Neuronal stem cell (in vitro differentiated cells): Measurements from ENCODE around the gene CEL.

Experiments used
- DNase-seq: peaks from one replicate; pipeline ENCODE4 v3.0.0-alpha.2; 2013; ENCODE audit warnings: low spot score
- H2AFZ ChIP-seq: one replicate; pipeline ENCODE4 v1.6.1; 2013; ENCODE audit warnings: mild to moderate bottlenecking, low read length, inconsistent platforms
- H2AK5ac ChIP-seq: 2 replicates; pipeline ENCODE4 v1.6.1; 2013; ENCODE audit warnings: low read depth, mild to moderate bottlenecking, inconsistent platforms, low read length, moderate library complexity, mixed read lengths
- H2BK120ac ChIP-seq: 2 replicates; pipeline ENCODE4 v1.6.1; 2013; ENCODE audit warnings: low read depth, mild to moderate bottlenecking, inconsistent platforms, low read length, moderate library complexity, mixed read lengths
- H2BK12ac ChIP-seq: one replicate; pipeline ENCODE4 v1.6.1; 2013; ENCODE audit warnings: low read length, inconsistent platforms
- H2BK15ac ChIP-seq: 2 replicates; pipeline ENCODE4 v1.6.1; 2013; ENCODE audit warnings: mild to moderate bottlenecking, low read length, inconsistent platforms, mixed read lengths
- H2BK5ac ChIP-seq: one replicate; pipeline ENCODE4 v1.6.1; 2013; ENCODE audit warnings: inconsistent platforms, mild to moderate bottlenecking, low read length, moderate library complexity
- H3K14ac ChIP-seq: one replicate; pipeline ENCODE4 v1.6.1; 2013; ENCODE audit warnings: low read length, inconsistent platforms
- H3K18ac ChIP-seq: 2 replicates; pipeline ENCODE4 v1.6.1; 2013; ENCODE audit warnings: low read length, inconsistent platforms
- H3K23ac ChIP-seq: 2 replicates; pipeline ENCODE4 v1.6.1; 2013; ENCODE audit warnings: low read depth, mild to moderate bottlenecking, mixed read lengths, low read length, inconsistent platforms; ENCODE audit not compliant: poor library complexity
- H3K27ac ChIP-seq: replicated peaks from 3 replicates; pipeline ENCODE4 v1.5.1; 2013; ENCODE audit warnings: low read length, inconsistent platforms
- H3K27me3 ChIP-seq, 3 experiments: 2 replicates each; pipeline ENCODE4 v1.6.1; 2013; ENCODE audit warnings: low read length in 3 of 3, mild to moderate bottlenecking in 2 of 3, inconsistent platforms in 1 of 3, low read depth in 1 of 3, mixed read lengths in 1 of 3, moderate library complexity in 1 of 3; ENCODE audit not compliant: control insufficient read depth in 3 of 3, insufficient read depth in 3 of 3
- H3K36me3 ChIP-seq, 2 donors: replicated peaks in 1 of 2; 2 replicates each; pipeline ENCODE4 v1.6.1; 2013; ENCODE audit warnings: low read length in 2 of 2; ENCODE audit not compliant: control insufficient read depth in 2 of 2, insufficient read depth in 2 of 2
- H3K4ac ChIP-seq: 2 replicates; pipeline ENCODE4 v1.6.1; 2013; ENCODE audit warnings: inconsistent platforms, mild to moderate bottlenecking, low read length, moderate library complexity
- H3K4me1 ChIP-seq, 2 donors: 1 replicate in 1 of 2; 2 replicates in 1 of 2; pipeline ENCODE4 v1.6.1; 2013; ENCODE audit warnings: low read length in 2 of 2, low read depth in 1 of 2; ENCODE audit not compliant: control insufficient read depth in 2 of 2, insufficient read depth in 1 of 2
- H3K4me2 ChIP-seq: one replicate; pipeline ENCODE4 v1.6.1; 2013; ENCODE audit warnings: mild to moderate bottlenecking, low read length, inconsistent platforms; ENCODE audit not compliant: insufficient read depth, poor library complexity, severe bottlenecking
- H3K4me3 ChIP-seq, 2 donors: 2 replicates each; pipeline ENCODE4 v1.5.1; 2013; ENCODE audit warnings: low read length in 2 of 2, mild to moderate bottlenecking in 2 of 2, inconsistent platforms in 1 of 2, moderate library complexity in 1 of 2
- H3K79me1 ChIP-seq: one replicate; pipeline ENCODE4 v1.6.1; 2013; ENCODE audit warnings: low read depth, mild to moderate bottlenecking, inconsistent platforms, low read length, moderate library complexity
- H3K9ac ChIP-seq: one replicate; pipeline ENCODE4 v1.6.1; 2013; ENCODE audit warnings: mild to moderate bottlenecking, low read depth, low read length, inconsistent platforms; ENCODE audit not compliant: poor library complexity
- H3K9me3 ChIP-seq, 2 donors: replicated peaks in 1 of 2; 2 replicates each; pipeline versions ENCODE3 to v1.6.1; 2013; ENCODE audit warnings: low read length in 2 of 2, mild to moderate bottlenecking in 2 of 2, inconsistent platforms in 1 of 2, low read depth in 1 of 2, mixed read lengths in 1 of 2, moderate library complexity in 1 of 2; ENCODE audit not compliant: control insufficient read depth in 2 of 2, insufficient read depth in 1 of 2
- H4K8ac ChIP-seq: one replicate; pipeline ENCODE4 v1.6.1; 2013; ENCODE audit warnings: low read depth, mild to moderate bottlenecking, inconsistent platforms, low read length, moderate library complexity
- H4K91ac ChIP-seq: one replicate; pipeline ENCODE4 v1.6.1; 2013; ENCODE audit warnings: low read length, low read depth, mild to moderate bottlenecking, inconsistent platforms; ENCODE audit not compliant: poor library complexity
- WGBS, 2 donors: extraction: QIAGEN DNeasy Blood & Tissue Kit; methylation state at CpG; one replicate each; pipeline ENCODE4 v1.1.7; 2013; ENCODE audit warnings: missing lambda C conversion rate in 2 of 2, mixed read lengths in 1 of 2; ENCODE audit not compliant: insufficient read length in 2 of 2, insufficient replicate concordance in 1 of 2; ENCODE audit errors: extremely low coverage in 2 of 2; 5-methylcytosine and 5-hydroxymethylcytosine counted together

Gene CEL

GRCh38 chr9:133098871-133099270 is 37.1 kb downstream of the CEL start:
- no peak overlapping the region for H2BK12ac ChIP-seq
- no peak overlapping the region for H2BK5ac ChIP-seq
- H3K4me3 ChIP-seq, result no peak overlapping the region
- H4K91ac ChIP-seq, result no peak overlapping the region
- H3K4me1 ChIP-seq, result no peaks in the 10 kb centered on the region
- H3K79me1 ChIP-seq, result peaks cover 5% of the 10 kb centered on the region
- H2BK15ac ChIP-seq, result no peak overlapping the region
- no peak overlapping the region for H4K8ac ChIP-seq
- H3K18ac ChIP-seq, result no peak overlapping the region
- H2AFZ ChIP-seq, result no peak overlapping the region
- H3K4ac ChIP-seq, result no peak overlapping the region
- no CpG with 5 or more reads among the region's 5 CpGs for WGBS, 2 donors
- H2AK5ac ChIP-seq, result no peak overlapping the region
- H3K36me3 ChIP-seq, result peaks cover 58 to 81% of the 10 kb centered on the region in 2 donors
- no peak overlapping the region for H3K9ac ChIP-seq
- H3K4me2 ChIP-seq, result no peak overlapping the region
- peak overlapping the region; percentile 12 for H3K23ac ChIP-seq
- H2BK120ac ChIP-seq, result no peak overlapping the region
- H3K27ac ChIP-seq, result no peak overlapping the region
- no peak for DNase-seq
- H3K14ac ChIP-seq, result no peak overlapping the region
- no peaks in the 10 kb centered on the region for H3K27me3 ChIP-seq
- H3K9me3 ChIP-seq, result peaks cover 21 to 37% of the 10 kb centered on the region in 2 donors

DNA sequence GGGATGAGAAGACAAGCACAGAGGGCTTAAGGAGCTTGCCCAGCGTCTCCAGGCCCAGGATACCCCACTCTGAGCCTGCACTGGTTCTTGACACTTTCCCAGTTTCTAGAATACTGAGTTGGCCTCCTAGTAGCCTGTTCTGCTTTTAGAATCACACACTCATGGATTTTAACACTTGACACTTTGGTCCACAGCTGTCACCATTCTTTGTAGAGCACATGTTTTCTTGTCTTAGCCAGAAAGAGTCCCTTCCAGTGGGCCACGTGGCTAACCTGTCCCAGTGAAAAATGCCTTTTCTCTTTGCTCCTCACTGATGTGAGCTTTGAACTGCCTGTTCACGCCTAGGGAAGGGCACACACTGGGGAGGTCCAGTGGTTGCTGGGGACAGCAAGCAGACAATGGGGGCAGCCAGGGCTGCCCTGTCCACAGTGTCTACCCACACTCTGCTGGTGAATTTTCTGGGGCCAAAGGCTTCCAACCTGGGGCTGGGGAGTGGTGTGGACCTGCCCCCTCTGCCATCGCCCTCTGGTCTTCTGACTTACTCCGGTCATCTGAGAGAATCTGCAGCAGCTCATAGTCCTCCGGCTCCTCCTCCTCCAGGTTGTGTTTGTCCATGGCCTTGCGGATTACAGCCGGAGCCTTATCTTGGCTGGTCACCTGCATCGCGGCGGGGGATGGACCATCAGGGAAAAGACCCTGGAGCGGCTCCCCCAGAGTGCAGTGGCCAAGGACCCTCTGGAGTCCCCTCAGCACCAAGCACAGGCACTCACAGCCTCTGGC is 38.1 kb downstream of the CEL start:
- no peak overlapping the region for H3K14ac ChIP-seq
- H3K18ac ChIP-seq, result no peak overlapping the region
- no peak overlapping the region for H3K4me2 ChIP-seq
- no peak overlapping the region for H3K27ac ChIP-seq
- no peak overlapping the region for H2AFZ ChIP-seq
- H4K91ac ChIP-seq, result no peak overlapping the region
- no peaks in the 10 kb centered on the region for H3K27me3 ChIP-seq
- H3K9me3 ChIP-seq, result peaks cover 21 to 34% of the 10 kb centered on the region in 2 donors
- H2BK12ac ChIP-seq, result no peak overlapping the region
- H4K8ac ChIP-seq, result no peak overlapping the region
- H2BK5ac ChIP-seq, result no peak overlapping the region
- no peak for DNase-seq
- no CpG with 5 or more reads among the region's 12 CpGs for WGBS, 2 donors
- H3K79me1 ChIP-seq, result peaks cover 5% of the 10 kb centered on the region
- no peak overlapping the region for H3K23ac ChIP-seq
- no peak overlapping the region for H3K4me3 ChIP-seq
- no peak overlapping the region for H3K9ac ChIP-seq
- H3K4ac ChIP-seq, result no peak overlapping the region
- no peaks in the 10 kb centered on the region for H3K4me1 ChIP-seq
- no peak overlapping the region for H2AK5ac ChIP-seq
- no peak overlapping the region for H2BK15ac ChIP-seq
- peaks cover 64 to 92% of the 10 kb centered on the region in 2 donors for H3K36me3 ChIP-seq
- H2BK120ac ChIP-seq, result no peak overlapping the region

GRCh38 chr9:133100506-133101355 is 39.0 kb downstream of the CEL start:
- Histone ChIP-seq H3K4ac (no peak overlapping the region), H3K4me3 (no peak overlapping the region), H3K4me1 (no peaks in the 10 kb centered on the region), H2BK5ac (no peak overlapping the region), H3K9ac (no peak overlapping the region), H3K18ac (no peak overlapping the region), H3K36me3 (peaks cover 69 to 97% of the 10 kb centered on the region in 2 donors), H3K9me3 (peaks cover 21 to 26% of the 10 kb centered on the region in 2 donors), H2BK120ac (no peak overlapping the region), H2BK12ac (no peak overlapping the region), H4K8ac (no peak overlapping the region), H4K91ac (no peak overlapping the region), H3K14ac (no peak overlapping the region), H2AFZ (no peak overlapping the region), H3K4me2 (no peak overlapping the region), H2AK5ac (no peak overlapping the region), H3K27ac (no peak overlapping the region), H2BK15ac (no peak overlapping the region), H3K23ac (no peak overlapping the region), H3K27me3 (no peaks in the 10 kb centered on the region), H3K79me1 (peaks cover 5% of the 10 kb centered on the region)
- WGBS, 2 donors, result no CpG with 5 or more reads among the region's 13 CpGs
- no peak for DNase-seq
